GM19328 (cell line): ENCODE data around the gene SYVN1.
A peak's percentile ranks its signal among the peaks of the same experiment; 100 is the strongest.
"Not testable (repeated sequence)": the region's sequence is repeated elsewhere in the genome, so short reads cannot be mapped to it uniquely, and the experiment has no call there.

Experiments
- ATAC-seq: cut with Tn5 transposase; IDR thresholded peaks from one replicate; pipeline ENCODE4 v1.9.1; 2021; ENCODE audit warnings: mild to moderate bottlenecking, moderate library complexity; ENCODE audit not compliant: unreplicated experiment

Gene SYVN1

GRCh38 chr11:65151331-65151899 is 17.1 kb upstream of the SYVN1 start:
- ATAC-seq = no peak

DNA sequence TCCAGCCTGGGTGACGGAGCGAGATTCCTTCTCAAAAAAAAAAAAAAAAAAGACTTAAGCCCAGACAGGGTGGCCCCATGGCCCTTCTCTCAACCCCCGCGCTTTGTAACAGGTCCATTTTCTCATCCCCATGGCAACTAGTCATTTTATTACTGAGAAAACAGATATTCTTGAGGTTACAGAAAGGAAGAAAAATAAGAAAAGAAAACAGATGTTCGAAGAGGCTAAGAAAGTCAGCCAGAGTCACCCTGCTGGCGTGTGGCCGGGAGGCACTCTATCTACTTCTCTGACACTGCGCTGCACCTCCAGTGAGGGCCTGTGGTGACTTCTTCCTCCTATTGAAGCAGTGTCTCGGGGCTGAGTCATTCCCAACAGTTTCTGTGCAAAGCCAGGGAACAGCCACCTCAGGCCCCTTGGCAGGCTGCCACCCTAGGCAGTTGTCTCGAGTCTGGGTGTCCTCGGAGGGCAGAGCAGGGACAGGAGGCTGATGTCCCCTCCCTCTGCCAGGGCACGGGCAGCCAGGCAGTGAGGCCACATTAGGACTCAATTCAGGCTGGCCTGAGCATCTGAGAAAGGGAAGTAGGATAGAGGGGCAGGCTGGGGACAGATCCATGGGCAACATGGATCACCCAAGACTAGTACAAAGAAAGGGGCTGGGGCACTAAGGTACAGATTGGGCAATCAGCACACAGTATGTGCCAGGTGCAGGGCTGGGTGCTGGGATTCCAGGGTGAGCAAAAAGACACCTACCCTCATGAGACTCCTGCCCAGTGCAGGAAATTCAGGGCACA is 16.4 kb upstream of the SYVN1 start:
- no peak for ATAC-seq

- ATAC-seq = not testable (repeated sequence)
These were observed 15.8 kb upstream of the SYVN1 start for GRCh38 chr11:65150131-65150508.

- ATAC-seq = no peak
These were observed 14.3 kb upstream of the SYVN1 start for GRCh38 chr11:65148657-65149056.

DNA sequence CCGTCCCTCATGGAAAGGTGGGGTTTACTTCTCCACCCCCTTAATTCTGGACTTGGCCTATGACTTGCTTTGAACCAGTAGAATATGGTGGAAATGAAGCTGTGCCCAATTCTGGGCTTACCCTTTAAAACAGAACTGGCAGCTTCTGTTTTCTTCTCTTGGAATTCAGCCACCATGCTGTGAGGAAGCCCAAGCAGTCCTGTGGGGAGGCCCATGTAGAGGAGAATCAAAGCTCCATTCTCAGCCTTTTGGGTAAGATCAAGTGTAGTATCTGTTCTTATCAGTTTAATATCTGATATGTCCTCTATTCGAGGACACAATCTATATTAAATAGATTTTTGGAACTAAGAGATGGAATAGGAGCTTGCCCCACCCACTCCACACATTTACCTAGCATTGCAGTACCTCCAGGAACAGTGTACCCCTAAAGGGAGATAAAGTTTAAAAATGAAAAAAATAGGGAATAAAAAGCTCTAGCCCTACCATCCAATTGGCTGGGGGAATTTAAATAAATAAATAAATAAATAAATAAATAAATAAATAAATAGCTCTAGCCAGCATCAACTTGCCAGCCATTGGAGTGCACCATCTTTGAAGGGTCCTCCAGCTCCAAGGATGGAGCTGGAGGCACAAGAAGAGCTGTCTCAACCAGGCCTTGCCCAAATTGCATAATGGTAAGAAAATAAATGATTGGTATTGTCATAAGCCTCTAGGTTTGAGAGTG is 13.2 kb upstream of the SYVN1 start:
- ATAC-seq = no peak

- ATAC-seq = no peak
These were observed 7.7 kb upstream of the SYVN1 start for GRCh38 chr11:65141896-65142494.

GRCh38 chr11:65136515-65137096 is 2.3 kb upstream of the SYVN1 start:
- ATAC-seq = no peak

- ATAC-seq = no peak
These were observed 1.4 kb upstream of the SYVN1 start for GRCh38 chr11:65135633-65136145.

GRCh38 chr11:65134952-65135632 is 773 bp upstream of the SYVN1 start:
- peak; percentile 50 for ATAC-seq

DNA sequence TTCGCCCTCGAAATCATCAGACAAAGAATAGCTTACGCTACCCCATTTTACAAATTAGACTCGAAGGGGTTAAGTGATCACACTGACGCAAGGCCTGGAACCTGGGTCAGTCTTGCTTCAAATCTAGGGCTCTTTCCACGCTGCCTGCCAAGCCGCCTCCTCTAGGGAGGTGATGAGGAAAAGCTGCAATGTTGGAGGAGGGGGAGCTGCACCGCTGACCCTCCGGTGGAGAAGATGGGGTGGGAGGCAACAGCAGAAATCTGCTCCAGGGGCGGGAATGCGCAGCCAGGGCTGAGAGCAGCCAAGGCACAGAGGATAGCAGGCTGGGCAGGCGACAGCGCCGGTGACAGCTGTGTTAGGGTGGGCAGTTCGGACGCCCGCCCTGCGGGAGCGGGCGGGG is 595 bp downstream of the SYVN1 start:
- no peak for ATAC-seq

- no peak for ATAC-seq
These were observed 1.2 kb downstream of the SYVN1 start for GRCh38 chr11:65132988-65133700.

GRCh38 chr11:65132238-65132987 is 1.9 kb downstream of the SYVN1 start:
- ATAC-seq = peak; percentile 47

DNA sequence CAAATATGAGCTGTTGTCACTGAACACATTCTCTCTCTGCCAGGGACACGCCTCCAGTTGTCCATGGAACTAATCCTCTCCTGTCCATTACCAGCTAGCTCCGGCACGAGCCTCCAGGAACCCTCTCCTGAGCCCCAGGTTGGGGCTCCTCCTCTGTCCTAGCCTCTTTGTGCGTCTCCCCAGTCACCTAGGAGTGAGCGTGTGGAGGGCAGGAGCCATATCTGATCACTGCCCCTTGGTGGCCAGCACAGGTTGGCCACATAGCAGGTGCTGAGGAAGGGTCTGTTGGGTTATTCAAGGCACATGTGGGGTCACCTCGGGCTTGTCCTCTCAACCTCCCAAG is 2.5 kb downstream of the SYVN1 start:
- no peak for ATAC-seq

GRCh38 chr11:65131417-65131776 is 2.9 kb downstream of the SYVN1 start:
- no peak for ATAC-seq

- no peak for ATAC-seq
These were observed 3.5 kb downstream of the SYVN1 start for GRCh38 chr11:65130631-65131416.

DNA sequence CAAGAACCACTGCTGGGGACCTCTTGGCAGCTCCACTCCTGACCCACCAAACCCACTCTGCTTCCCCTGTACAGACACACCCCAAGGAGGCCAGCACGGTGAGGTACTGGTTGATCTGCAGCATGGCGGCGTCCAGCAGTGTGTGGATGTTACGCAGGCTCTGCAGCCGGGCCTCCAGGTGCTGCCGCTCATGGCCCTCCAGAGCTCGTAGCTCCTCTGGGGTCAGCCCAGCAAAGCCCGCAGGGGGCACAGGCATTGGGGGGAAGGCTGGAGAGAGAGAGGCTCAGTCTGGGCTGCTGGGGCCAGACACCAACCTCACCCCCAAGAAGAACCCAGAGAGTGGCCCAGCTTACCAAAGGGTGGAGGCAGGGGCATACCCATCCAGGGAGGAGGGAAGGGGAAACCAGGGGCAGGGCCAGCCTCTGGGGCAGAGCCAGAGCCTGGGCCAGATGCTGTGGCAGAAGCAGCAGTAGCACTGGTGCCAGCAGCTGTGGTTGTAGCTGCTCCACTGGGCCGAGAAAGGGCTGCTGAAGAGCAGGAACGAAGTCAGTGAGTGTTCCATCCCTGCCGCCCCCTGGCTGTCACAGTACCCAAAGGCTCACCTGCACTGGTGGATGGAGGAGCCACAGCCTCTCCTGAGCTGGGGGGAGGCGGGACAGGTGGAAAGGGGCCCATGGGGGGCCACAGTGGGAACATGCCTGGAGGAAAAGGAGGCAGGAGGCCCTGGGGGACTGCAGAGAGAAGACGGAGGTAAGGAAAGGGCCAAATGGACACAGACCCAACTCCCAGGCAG is 4.5 kb downstream of the SYVN1 start:
- no peak for ATAC-seq

GRCh38 chr11:65128182-65129145 is 5.9 kb downstream of the SYVN1 start:
- no peak for ATAC-seq
